ENCODE measurements around the gene ENAH.
A peak's percentile ranks its signal among the peaks of the same experiment; 100 is the strongest.
"Not testable (repeated sequence)": the region's sequence is repeated elsewhere in the genome, so short reads cannot be mapped to it uniquely, and the experiment has no call there.

The ENAH gene

GRCh38 chr1:225652729-225653462 lies at the start of gene ENAH:
Gene ENAH, minus strand, starts transcription at chr1:225653123. Its CDS starts 433 bp downstream, at chr1:225652690.
- DNase-seq: peak; percentile 50

- no peak for DNase-seq
These were observed 48.1 kb upstream of the ENAH start for GRCh38 chr1:225700889-225701465.

- DNase-seq: no peak
These were observed 47.4 kb upstream of the ENAH start for GRCh38 chr1:225700164-225700821.

GRCh38 chr1:225699336-225699735 lies 46.4 kb upstream of the ENAH start:
- no peak for DNase-seq

- not testable (repeated sequence) for DNase-seq
These were observed 45.3 kb upstream of the ENAH start for GRCh38 chr1:225698194-225698593.

GRCh38 chr1:225697428-225697827 lies 44.5 kb upstream of the ENAH start:
- no peak for DNase-seq

GRCh38 chr1:225695578-225696337 lies 42.8 kb upstream of the ENAH start:
- DNase-seq: no peak

GRCh38 chr1:225694151-225694603 lies 41.3 kb upstream of the ENAH start:
- DNase-seq: no peak

GRCh38 chr1:225693697-225694096 lies 40.8 kb upstream of the ENAH start:
- not testable (repeated sequence) for DNase-seq

- DNase-seq: no peak
These were observed 40.3 kb upstream of the ENAH start for GRCh38 chr1:225693085-225693696.

- no peak for DNase-seq
These were observed 39.6 kb upstream of the ENAH start for GRCh38 chr1:225692517-225692879.

- no peak for DNase-seq
These were observed 39.1 kb upstream of the ENAH start for GRCh38 chr1:225691861-225692516.

- DNase-seq: no peak
These were observed 38.5 kb upstream of the ENAH start for GRCh38 chr1:225691377-225691776.

- no peak for DNase-seq
These were observed 37.0 kb upstream of the ENAH start for GRCh38 chr1:225689882-225690459.

- DNase-seq: no peak
These were observed 35.4 kb upstream of the ENAH start for GRCh38 chr1:225688345-225688744.

- no peak for DNase-seq
These were observed 32.7 kb upstream of the ENAH start for GRCh38 chr1:225685476-225686176.

- DNase-seq: no peak
These were observed 31.8 kb upstream of the ENAH start for GRCh38 chr1:225684741-225685140.

- DNase-seq: no peak
These were observed 28.3 kb upstream of the ENAH start for GRCh38 chr1:225681231-225681630.

GRCh38 chr1:225678545-225678944 lies 25.6 kb upstream of the ENAH start:
- no peak for DNase-seq

- no peak for DNase-seq
These were observed 24.6 kb upstream of the ENAH start for GRCh38 chr1:225677350-225678124.

Measured in activated CD4-positive, alpha-beta T cell treated with anti-CD3 and anti-CD28 coated beads for 48 hours (primary cell).